ENCODE data around the gene PAOX. TPM values are rescaled to one million over a fixed set of nuclear protein-coding genes. Genes with fewer than 3 reads are reported as not detected.
A peak's percentile ranks its signal among the peaks of the same experiment; 100 is the strongest.

Gene PAOX
- total RNA-seq, 1 donor from 2014 or later, result 16.9 TPM

GRCh38 chr10:133394064-133394663 lies 15.1 kb downstream of the PAOX start, which contains the start of gene MTG1:
TSS of gene MTG1 (plus strand) at chr10:133394157. CDS start at chr10:133394221, 64 bp downstream.
- ChIA-PET CTCF (no interaction called here), POLR2A (interaction anchor here (1.0 to 1.8 kb wide), 6 partner anchors 12 to 37 kb away, joined by 3 to 9 read pairs (median 6); partner anchors contain the start of genes ECHS1, FUOM and PAOX)
- DNase-seq (peak; percentile 99), ATAC-seq (ENCODE audit: low read depth) (peak; percentile 65)
- no peak for TF ChIP-seq CTCF (IDR thresholded peaks at IDR 0.05)
- Mint-ChIP-seq H3K4me3 (peak within 1 kb of the TSS; percentile 88), H3K36me3 (ENCODE audit: low read depth) (peaks cover 35% of the 10 kb centered on the region), H3K27ac (peak within 1 kb of the TSS; percentile 81), H3K27me3 (no peaks in the 10 kb centered on the region), H3K9me3 (no peaks in the 10 kb centered on the region), H3K4me1 (peaks cover 62% of the 10 kb centered on the region)
- intact Hi-C loops (cut with micrococcal nuclease), result loop anchor here (1.0 to 2.0 kb wide), 6 partner anchors 15 to 127 kb away; partner anchors contain the start of genes ECHS1 and PAOX

- Mint-ChIP-seq H3K9me3 (no peaks in the 10 kb centered on the region), H3K27me3 (no peaks in the 10 kb centered on the region), H3K27ac (peak overlapping the region; percentile 81), H3K4me1 (peaks cover 60% of the 10 kb centered on the region), H3K36me3 (ENCODE audit: low read depth) (peaks cover 42% of the 10 kb centered on the region), H3K4me3 (peak overlapping the region; percentile 88)
- no peak for ATAC-seq (ENCODE audit: low read depth)
- TF ChIP-seq CTCF (IDR thresholded peaks at IDR 0.05), result no peak
- ChIA-PET POLR2A (interaction anchor here (1.3 to 1.8 kb wide), 4 partner anchors 11 to 37 kb away, joined by 4 to 8 read pairs (median 6); partner anchors contain the start of genes FUOM and PAOX), CTCF (interaction anchor here (1.1 kb wide), 1 partner anchor 65 kb away, joined by 4 read pairs; no protein-coding TSS in a partner anchor)
- intact Hi-C loops (cut with micrococcal nuclease), result loop anchor here (1.0 to 2.0 kb wide), 6 partner anchors 16 to 126 kb away; partner anchors contain the start of genes ECHS1 and PAOX
- DNase-seq, result no peak
Observed at GRCh38 chr10:133394801-133395221, 15.7 kb downstream of the PAOX start.

GRCh38 chr10:133396035-133396624 lies 17.1 kb downstream of the PAOX start:
- Mint-ChIP-seq H3K27me3 (no peaks in the 10 kb centered on the region), H3K27ac (no peak overlapping the region), H3K4me1 (peaks cover 59% of the 10 kb centered on the region), H3K4me3 (no peak overlapping the region), H3K36me3 (ENCODE audit: low read depth) (peaks cover 52% of the 10 kb centered on the region), H3K9me3 (no peaks in the 10 kb centered on the region)
- intact Hi-C loops (cut with micrococcal nuclease), result no loop called here
- no peak for ATAC-seq (ENCODE audit: low read depth)
- CTCF ChIA-PET, result interaction anchor here (1.1 kb wide), 1 partner anchor 66 kb away, joined by 4 read pairs; no protein-coding TSS in a partner anchor
- POLR2A ChIA-PET, result no interaction called here
- TF ChIP-seq CTCF (IDR thresholded peaks at IDR 0.05), result no peak
- no peak for DNase-seq

GRCh38 chr10:133397938-133398337 lies 18.9 kb downstream of the PAOX start:
- H3K4me3 Mint-ChIP-seq, result no peak overlapping the region
- H3K36me3 Mint-ChIP-seq (ENCODE audit: low read depth), result peaks cover 67% of the 10 kb centered on the region
- ChIA-PET CTCF (no interaction called here), POLR2A (interaction anchor here (1.1 kb wide), 1 partner anchor 27 kb away, joined by 3 read pairs; no protein-coding TSS in a partner anchor)
- H3K9me3 Mint-ChIP-seq, result no peaks in the 10 kb centered on the region
- intact Hi-C loops (cut with micrococcal nuclease), result no loop called here
- peak overlapping the region; percentile 18 for H3K27ac Mint-ChIP-seq
- H3K4me1 Mint-ChIP-seq, result peaks cover 51% of the 10 kb centered on the region
- no peak for ATAC-seq (ENCODE audit: low read depth)
- H3K27me3 Mint-ChIP-seq, result no peaks in the 10 kb centered on the region
- TF ChIP-seq CTCF (IDR thresholded peaks at IDR 0.05), result no peak
- no peak for DNase-seq

- Mint-ChIP-seq H3K27ac (no peak overlapping the region), H3K4me1 (peaks cover 50% of the 10 kb centered on the region), H3K9me3 (no peaks in the 10 kb centered on the region), H3K4me3 (no peak overlapping the region), H3K36me3 (ENCODE audit: low read depth) (peaks cover 75% of the 10 kb centered on the region), H3K27me3 (no peaks in the 10 kb centered on the region)
- ChIA-PET POLR2A (no interaction called here), CTCF (no interaction called here)
- intact Hi-C loops (cut with micrococcal nuclease), result no loop called here
- TF ChIP-seq CTCF (IDR thresholded peaks at IDR 0.05), result no peak
- ATAC-seq (ENCODE audit: low read depth) (no peak), DNase-seq (no peak)
Observed at GRCh38 chr10:133399123-133399601, 20.1 kb downstream of the PAOX start.
